GOT3 (cell line): ENCODE measurements around the gene TTI1.

Experiments used
- DNase-seq: peaks from one replicate; lab custom pipeline; 2025; ENCODE audit warnings: mixed read lengths; lab: John Stamatoyannopoulos, UW

The TTI1 gene

DNA sequence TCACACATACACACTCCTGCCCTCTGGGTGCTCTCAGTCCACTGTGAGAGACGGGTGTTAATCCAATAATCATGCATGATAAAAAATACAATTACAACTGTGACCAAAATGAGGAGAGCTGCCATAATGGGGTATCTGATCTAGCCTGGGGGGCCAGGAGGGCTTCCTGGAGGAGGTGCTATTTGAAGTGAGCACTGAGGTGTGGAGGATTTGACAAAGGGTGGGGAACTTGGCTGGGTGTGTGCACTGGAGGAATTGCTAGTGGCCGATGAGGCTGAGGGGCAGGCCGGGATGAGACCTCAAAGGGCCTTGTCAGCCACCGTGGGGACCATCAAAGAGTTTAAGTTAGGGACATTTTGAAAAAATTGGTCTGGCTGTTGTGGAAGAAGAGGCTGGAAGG, 95.6 kb downstream of the TTI1 start:
- DNase-seq, result no peak

DNA sequence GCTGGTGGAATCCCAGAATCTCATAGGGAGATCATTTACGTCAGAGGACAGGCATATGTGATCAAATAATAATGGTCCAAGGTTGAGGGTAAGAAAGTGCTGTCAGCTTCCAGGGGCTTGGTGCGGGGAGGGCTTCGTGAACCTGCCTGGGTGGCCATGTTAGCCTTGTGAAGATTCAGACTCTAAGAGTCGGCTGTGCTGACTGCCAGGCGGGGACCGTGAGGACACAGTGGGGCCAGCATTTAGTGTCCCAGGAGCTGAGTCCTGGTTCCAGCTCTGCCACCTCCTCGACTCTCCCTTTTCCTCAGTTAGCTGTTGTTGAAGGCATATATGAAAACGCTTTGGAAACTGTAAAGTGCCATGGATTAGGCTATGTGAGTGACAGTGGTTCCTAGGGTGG, 96.8 kb downstream of the TTI1 start:
- no peak for DNase-seq

DNA sequence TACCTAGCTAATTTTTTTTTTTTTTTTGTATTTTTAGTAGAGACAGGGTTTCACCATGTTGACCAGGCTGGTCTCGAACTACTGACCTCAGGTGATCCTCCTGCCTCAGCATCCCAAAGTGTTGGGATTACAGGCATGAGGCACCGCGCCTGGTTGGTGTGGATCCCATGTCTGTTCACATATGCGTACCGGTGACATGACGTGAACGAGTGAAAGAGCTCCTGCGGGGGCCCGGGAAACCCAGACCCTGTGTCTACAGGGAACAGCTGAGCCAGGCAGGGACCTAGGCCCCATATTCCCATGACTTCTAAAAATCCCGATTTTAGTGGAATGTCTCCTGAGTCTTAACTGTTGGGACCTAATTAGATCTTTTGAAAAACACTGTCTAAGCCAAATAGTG, 97.2 kb downstream of the TTI1 start:
- no peak for DNase-seq

DNA sequence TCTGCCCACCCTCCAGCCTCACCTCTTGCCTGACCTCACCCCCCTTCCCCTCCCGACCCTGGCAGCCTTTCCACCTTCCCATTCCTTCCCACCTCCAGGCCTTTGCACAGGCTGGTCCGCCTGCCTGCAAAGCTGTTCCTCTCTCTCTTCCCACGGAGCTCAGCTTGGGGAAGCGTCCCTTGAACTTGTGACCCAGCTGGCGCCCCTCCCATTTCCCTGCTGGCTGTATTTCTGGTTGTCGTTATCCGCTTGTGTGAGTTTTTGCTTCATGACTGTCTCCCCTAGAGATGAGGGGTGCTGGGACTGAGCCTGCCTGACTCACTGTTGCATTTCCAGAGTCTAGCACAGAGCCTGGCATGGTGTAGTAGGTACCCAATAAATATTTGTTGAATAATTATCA, 97.8 kb downstream of the TTI1 start:
- no peak for DNase-seq

DNA sequence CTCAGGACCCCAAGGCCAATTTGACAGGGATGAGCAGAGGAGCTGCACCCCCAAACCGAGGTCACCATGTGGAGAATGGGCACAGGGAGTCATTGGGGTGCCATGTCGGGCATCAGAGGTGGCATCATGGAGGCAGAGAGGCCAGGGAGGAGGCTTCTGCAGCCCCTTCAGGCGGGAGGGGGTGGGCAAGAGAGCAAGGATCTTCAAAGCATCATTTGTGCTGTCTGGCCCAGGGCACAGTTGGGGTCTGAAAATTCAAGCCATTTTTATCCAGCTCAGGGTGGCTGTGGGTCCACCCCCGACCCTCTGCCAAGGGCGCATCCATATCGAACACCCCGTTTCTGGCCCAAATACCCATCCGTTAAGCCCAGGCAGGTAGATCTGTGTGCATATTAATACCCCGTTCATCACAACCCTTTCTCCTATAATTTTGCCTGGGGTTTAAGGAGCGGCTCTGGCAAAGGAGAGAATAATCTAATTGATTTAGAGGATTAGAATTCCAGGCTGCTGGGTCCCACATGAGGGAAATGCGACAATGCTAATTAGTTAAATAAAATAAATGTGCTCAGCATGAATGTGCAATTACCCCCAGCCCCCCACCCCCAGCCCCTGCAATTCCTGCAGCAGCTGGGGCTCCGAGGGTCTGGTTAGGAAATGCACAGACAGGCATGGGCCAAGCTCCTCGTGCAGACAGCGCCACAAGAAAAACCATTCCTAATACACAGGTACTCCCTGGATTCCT, 98.5 kb downstream of the TTI1 start:
- DNase-seq, result no peak

DNA sequence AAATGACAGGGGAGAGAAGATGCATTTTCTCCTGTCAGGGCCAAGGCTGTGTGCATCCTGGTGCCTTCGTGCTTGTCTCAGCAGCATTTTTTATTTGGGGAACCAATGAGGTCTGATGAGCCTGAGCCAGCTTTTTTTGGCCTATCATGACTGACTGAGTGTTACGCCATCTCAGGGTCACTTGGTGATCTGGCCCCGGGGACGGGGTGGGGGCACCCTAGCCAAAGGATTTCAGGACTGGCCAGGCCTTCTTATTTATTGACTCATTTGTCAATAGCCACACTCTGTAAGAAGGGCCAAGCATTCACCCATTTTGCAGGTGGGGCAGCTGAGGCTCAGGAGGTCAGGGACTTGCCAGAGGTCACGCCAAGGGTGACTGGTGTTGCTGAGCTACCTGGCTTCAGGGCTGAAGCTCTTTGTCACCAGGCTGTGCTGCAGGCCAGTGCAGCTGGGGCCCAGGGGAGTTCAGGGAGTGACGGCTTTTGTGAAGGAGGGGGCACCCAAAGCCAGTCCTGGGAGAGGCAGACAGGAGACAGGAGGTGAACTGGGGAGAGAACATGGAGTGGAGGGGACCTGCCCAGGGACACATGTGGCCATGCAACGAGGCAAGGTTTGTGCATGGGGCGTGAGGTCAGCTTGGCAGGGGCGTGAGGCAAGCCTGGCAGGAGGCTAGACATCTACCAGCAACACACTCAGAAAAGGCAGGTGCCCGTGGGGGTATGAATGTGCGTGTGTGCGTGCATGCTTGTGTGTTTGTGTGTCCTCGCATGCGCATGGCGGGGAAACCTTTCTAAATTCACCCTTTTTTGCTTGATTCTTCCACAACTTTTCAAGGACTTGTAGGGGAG, 99.2 kb downstream of the TTI1 start:
- DNase-seq, result no peak
